ENCODE results near the gene RAF1.

GRCh38 chr3:12670365-12671119 lies 6.6 kb upstream of the RAF1 start:
- TF ChIP-seq, protein P1, sequence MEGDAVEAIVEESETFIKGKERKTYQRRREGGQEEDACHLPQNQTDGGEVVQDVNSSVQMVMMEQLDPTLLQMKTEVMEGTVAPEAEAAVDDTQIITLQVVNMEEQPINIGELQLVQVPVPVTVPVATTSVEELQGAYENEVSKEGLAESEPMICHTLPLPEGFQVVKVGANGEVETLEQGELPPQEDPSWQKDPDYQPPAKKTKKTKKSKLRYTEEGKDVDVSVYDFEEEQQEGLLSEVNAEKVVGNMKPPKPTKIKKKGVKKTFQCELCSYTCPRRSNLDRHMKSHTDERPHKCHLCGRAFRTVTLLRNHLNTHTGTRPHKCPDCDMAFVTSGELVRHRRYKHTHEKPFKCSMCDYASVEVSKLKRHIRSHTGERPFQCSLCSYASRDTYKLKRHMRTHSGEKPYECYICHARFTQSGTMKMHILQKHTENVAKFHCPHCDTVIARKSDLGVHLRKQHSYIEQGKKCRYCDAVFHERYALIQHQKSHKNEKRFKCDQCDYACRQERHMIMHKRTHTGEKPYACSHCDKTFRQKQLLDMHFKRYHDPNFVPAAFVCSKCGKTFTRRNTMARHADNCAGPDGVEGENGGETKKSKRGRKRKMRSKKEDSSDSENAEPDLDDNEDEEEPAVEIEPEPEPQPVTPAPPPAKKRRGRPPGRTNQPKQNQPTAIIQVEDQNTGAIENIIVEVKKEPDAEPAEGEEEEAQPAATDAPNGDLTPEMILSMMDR (IDR thresholded peaks at IDR 0.05 in 8 of 11, conservative IDR thresholded peaks at IDR 0.05 in 3 of 11), result no peak
- TF ChIP-seq POLR2AphosphoS5 (IDR thresholded peaks at IDR 0.05), result no peak

Data from spleen (tissue), 7 donors.